Adipose tissue (tissue), 3 donors: ENCODE data around the gene HEATR5A. TPM values are rescaled to one million over a fixed set of nuclear protein-coding genes. Genes with fewer than 3 reads are reported as not detected.
"Not testable (repeated sequence)": the region's sequence is repeated elsewhere in the genome, so short reads cannot be mapped to it uniquely, and the experiment has no call there.

Experiments used
- H3K27ac ChIP-seq: one replicate; pipeline ENCODE4 v1.5.1; 2013; ENCODE audit warnings: low read depth, low read length
- WGBS, 3 donors: extraction: QIAGEN DNeasy Blood & Tissue Kit; methylation state at CpG; one replicate each; pipeline ENCODE4 v1.1.7; 2013; 5-methylcytosine and 5-hydroxymethylcytosine counted together
- polyA plus RNA-seq, 3 donors: library from polyadenylated mRNA; stranded (reverse); fragments of 200-250 nt; gene quantifications; one replicate each; pipeline ENCODE4 v1.2.3, GENCODE V29; 2013
- donor health status: healthy with polysubstance abuse.
- donor health status: Bipolar disorder and iron deficiency.
- donor health status: healthy.

Gene HEATR5A
- polyA plus RNA-seq, 3 donors = 3.8 to 10.8 (median 7.8) TPM

GRCh38 chr14:31303654-31304053 is 116.7 kb downstream of the HEATR5A start:
- WGBS, 3 donors = 84 to 95% (median 94%) methylated on average over 5 of the region's 5 CpGs
- no peak overlapping the region for H3K27ac ChIP-seq

DNA sequence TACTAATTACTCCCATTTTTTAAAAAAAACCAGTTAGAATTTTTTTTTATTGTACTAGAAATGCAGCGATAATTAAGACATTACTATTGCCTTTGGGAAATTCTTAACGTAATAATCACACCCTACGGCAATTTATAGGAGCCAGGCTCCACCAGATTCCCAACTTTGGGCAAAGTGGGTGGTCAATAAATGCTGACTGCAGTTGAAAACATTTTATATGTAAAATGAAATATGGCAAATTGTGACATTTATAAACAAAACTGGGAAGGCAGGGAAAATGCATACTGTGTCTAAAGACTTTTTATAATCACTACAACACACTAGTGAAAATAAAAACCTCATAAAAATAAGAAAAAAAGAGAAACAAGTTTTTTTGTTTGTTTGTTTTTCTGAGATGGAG is 119.5 kb downstream of the HEATR5A start:
- 96 to 98% (median 98%) methylated on average over 3 of the region's 3 CpGs for WGBS, 3 donors
- H3K27ac ChIP-seq = no peak overlapping the region

DNA sequence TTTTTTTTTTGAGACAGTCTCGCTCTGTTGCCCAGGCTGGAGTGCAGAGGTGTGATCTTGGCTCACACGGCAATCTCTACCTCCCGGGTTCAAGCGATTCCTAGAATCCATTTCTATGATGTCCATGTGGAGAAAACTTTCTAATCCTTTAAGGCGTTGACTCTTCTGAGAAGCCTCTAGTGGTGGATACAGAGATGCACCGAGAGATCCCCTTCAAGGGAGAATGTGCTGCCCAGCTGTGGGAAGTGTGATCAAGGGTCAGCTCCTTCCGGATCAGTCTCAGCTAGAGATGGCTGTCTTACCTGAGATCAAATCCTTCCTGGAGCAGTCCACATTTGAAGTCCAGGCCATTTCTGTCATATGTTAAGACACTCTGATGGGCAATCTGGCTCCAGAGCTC is 120.1 kb downstream of the HEATR5A start:
- H3K27ac ChIP-seq = no peak overlapping the region
- 89 to 96% (median 94%) methylated on average over 7 of the region's 7 CpGs for WGBS, 3 donors

DNA sequence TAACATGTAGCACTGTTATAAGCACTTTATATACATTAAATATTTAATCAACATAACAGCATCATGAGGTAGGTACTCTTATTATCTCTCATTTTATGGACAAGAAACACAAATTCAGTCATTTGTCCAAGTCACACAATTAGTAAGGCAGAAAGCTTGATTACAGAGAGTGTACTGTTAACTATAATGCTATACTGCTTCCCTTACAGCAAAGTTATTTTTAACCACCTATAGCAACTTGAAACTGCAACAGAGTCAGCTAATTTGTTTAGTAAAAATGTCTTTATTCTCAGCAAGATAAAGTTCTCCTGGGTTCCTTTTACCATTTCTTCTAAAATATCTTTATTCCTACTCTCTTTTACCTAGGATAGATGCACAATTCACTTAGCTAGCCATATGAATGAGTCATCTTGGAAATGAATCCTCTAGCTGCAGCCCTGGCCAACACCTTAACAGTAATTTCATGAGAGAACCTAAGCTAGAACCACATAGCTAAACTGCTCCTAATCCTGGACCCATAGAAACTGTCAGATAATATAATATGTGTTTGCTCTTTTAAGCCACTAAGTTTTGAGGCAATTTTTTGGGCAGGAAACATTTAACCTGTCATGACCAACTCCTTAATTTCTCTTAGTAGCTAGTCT is 122.5 kb downstream of the HEATR5A start:
- no peak overlapping the region for H3K27ac ChIP-seq

GRCh38 chr14:31297112-31297511 is 123.2 kb downstream of the HEATR5A start:
- WGBS, 3 donors = 90 to 94% (median 93%) methylated on average over 6 of the region's 6 CpGs
- H3K27ac ChIP-seq = no peak overlapping the region

DNA sequence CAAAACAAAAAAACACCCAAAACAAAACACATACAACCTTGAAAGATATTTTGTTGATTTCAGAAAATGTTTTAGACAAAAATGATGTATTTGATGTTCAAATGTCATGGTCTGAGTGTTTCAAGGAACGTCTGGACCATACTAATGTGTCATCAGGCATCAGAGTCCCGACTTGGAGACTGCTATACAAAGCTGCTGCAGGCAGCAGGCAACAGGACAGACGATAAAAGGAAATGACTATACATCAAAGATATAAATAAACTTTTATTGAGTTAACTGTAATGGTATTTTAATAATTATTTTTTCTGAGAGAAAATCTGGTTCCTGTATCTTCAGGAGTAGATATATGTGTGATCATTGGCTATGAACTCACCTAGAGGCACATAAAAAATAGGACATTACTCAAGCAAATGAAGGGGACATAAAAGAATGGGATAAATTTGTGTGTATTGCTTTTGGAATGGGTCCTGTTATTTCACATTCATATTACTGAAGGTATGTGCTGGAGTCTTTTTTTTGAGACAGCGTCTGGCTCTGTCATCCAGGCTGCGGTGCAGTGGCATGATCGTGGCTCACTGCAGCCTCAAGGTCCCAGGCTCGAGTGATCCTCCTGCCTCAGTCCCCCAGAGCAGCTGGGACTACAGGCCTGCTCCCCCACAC is 125.5 kb downstream of the HEATR5A start:
- 73 to 80% (median 79%) methylated on average over 7 of the region's 7 CpGs for WGBS, 3 donors
- no peak overlapping the region for H3K27ac ChIP-seq

DNA sequence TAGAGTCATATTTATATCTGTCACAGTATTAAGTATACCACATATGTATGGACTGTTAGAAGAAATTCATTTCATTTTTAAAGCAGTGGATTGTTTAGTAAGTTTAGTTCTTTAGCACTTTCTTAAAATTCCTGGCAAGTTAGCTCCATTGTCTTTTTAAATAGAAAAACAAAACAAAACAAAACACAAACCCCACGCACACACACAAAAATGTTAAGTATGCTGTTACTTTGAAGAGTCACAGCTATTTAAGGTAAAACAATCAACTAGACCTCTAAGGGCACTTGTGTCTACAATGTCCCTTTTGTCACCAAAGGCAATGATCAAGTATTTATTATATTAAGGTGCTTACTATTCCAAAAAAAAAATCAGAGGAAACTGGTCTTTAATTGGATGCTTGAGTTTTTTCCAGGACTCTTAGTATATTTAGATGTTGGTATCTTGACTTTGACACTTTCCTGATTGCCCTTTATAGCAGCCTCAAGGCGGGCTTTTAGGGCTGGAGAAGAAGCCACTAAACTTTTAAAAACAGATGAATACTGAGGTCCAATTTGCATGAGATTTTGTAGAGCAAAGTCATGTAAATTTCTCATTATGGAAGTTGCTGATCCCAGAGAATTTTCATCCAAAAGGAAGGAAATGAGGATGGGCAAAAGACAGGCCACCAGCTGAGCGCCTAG is 127.3 kb downstream of the HEATR5A start:
- WGBS, 3 donors = 91 to 96% (median 96%) methylated on average over 3 of the region's 3 CpGs
- H3K27ac ChIP-seq = no peak overlapping the region

GRCh38 chr14:31291210-31291609 is 129.1 kb downstream of the HEATR5A start:
- H3K27ac ChIP-seq = no peak overlapping the region

DNA sequence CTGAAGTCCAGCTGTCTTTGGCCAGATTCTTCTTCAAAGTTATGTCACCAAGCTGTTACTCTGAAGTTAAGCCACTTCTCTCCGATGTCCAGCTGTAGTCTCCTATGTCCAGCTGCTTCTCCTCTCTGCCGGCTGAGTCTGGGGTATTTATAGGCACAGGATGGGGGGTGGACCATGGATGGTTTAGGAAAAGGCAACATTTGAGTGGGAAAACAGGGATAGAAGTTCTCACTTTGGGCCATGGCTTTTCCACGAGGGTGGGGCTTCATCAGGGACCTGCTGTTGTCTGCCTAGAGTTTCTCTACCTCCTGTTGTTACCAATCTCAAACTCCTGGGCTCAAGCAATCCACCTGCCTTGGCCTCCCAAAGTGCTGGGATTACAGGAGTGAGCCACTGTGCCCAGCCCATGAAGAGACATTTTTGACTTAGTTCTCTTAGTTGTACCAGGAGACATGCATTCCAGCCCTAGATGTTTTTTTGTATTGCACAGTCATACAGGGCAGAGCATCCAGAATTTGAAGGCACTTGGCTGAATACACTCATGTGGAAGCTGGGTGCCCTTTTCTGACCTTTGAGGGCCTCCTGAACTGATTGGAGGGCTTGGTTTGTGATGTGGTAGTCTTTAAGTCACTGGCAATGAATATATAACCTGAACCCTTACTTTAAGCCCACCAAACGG is 132.9 kb downstream of the HEATR5A start:
- WGBS, 3 donors = 91 to 97% (median 93%) methylated on average over 4 of the region's 4 CpGs
- H3K27ac ChIP-seq = no peak overlapping the region

- no peak overlapping the region for H3K27ac ChIP-seq
- 83 to 95% (median 93%) methylated on average over 12 of the region's 12 CpGs for WGBS, 3 donors
These were observed 133.7 kb downstream of the HEATR5A start for GRCh38 chr14:31286456-31287293.

GRCh38 chr14:31283578-31284252 is 136.6 kb downstream of the HEATR5A start:
- 26 to 62% (median 39%) methylated on average over 3 of the region's 3 CpGs for WGBS, 3 donors
- no peak overlapping the region for H3K27ac ChIP-seq

DNA sequence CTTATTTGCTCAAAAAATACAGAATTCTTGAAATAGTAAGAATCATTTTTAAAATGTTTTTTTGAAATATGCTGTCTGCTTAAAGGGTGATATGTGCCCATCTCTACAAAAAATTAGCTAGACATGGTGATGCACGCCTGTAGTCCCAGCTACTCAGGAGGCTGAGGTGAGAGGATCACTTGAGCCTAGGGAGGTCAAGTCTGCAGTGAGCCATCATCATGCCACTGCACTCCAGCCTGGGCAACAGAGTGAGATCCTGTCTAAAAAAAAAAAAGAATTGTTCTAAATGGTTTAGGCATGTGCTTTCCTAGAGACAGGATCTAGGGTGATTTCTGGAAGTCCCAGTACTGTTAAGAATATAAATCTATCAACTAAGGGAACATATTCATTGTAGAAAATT is 137.2 kb downstream of the HEATR5A start:
- 93 to 100% (median 100%) methylated on average over 1 of the region's 1 CpG for WGBS, 3 donors
- H3K27ac ChIP-seq = no peak overlapping the region

DNA sequence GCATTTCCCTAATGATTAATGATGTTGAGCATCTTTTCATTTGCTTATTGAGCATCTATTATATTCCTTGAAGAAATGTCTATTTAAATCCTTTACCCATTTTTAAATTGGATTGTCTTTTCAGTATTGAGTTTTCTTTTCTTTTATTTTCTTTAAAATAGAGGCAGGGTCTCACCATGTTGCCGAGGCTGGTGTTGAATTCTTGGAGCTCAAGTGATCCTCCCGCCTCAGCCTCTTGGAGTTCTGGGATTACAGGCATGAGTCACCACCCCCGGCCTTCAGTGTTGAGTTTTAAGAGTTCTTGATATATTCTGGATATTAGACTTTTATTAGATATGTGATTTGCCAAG is 139.5 kb downstream of the HEATR5A start:
- no peak overlapping the region for H3K27ac ChIP-seq
- 92 to 96% (median 93%) methylated on average over 3 of the region's 3 CpGs for WGBS, 3 donors

GRCh38 chr14:31280132-31280870 is 140.0 kb downstream of the HEATR5A start:
- 68 to 95% (median 88%) methylated on average over 4 of the region's 4 CpGs for WGBS, 3 donors
- no peak overlapping the region for H3K27ac ChIP-seq

DNA sequence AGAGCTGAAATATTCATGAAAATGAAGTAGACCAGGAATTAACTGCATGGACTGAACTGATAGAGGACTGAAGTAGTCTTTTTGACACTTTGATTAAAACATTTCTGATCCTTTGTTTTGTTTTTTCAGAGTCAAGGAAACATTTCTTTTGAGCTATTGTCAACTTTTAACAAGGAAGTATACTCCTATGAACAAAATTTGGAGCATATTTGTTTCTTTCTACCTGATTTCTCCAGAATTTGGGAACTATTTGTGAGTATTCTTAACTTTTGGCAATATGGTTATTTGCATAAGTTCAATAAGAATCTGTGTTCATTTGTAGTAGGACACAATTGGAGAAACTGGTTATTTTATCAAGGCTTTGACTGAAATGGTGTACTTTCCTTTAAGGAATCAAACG is 141.5 kb downstream of the HEATR5A start:
- H3K27ac ChIP-seq = no peak overlapping the region
- WGBS, 3 donors = 78 to 93% (median 88%) methylated on average over 1 of the region's 1 CpG

GRCh38 chr14:31277085-31277484 is 143.3 kb downstream of the HEATR5A start:
- H3K27ac ChIP-seq = no peak overlapping the region
- 75 to 82% (median 81%) methylated on average over 1 of the region's 1 CpG for WGBS, 3 donors

- WGBS, 3 donors = 74 to 84% (median 84%) methylated on average over 5 of the region's 5 CpGs
These were observed 143.9 kb downstream of the HEATR5A start for GRCh38 chr14:31276417-31276816.

GRCh38 chr14:31275731-31276130 is 144.6 kb downstream of the HEATR5A start:
- no peak overlapping the region for H3K27ac ChIP-seq

More at GRCh38 chr14:31276417-31276816, 143.9 kb downstream of the HEATR5A start:
- not testable (repeated sequence) for H3K27ac ChIP-seq
